Sigmoid colon (tissue), 7 donors: ENCODE results near the gene CMTM7. TPM values are rescaled to one million over a fixed set of nuclear protein-coding genes. Genes with fewer than 3 reads are reported as not detected.
"Not testable (repeated sequence)": the region's sequence is repeated elsewhere in the genome, so short reads cannot be mapped to it uniquely, and the experiment has no call there.

Experiments used
- DNase-seq: peaks from one replicate; pipeline ENCODE4 v3.0.0-alpha.2; 2019
- H3K27ac ChIP-seq, 4 donors: fragments of 200-600 bp; sonication (generic); one replicate each; pipeline ENCODE4 v1.5.1; 2016 to 2019; ENCODE audit warnings: mild to moderate bottlenecking in 1 of 4
- H3K27me3 ChIP-seq, 3 donors: fragments of 200-600 bp; sonication (generic); one replicate each; pipeline ENCODE4 v1.5.1; 2019; ENCODE audit warnings: mild to moderate bottlenecking in 1 of 3
- H3K36me3 ChIP-seq, 4 donors: fragments of 200-600 bp; sonication (generic); one replicate each; pipeline ENCODE4 v1.5.1; 2016 to 2019
- H3K4me1 ChIP-seq, 4 donors: fragments of 200-600 bp; sonication (generic); one replicate each; pipeline ENCODE4 v1.5.1; 2017 to 2019
- H3K4me3 ChIP-seq, 4 donors: fragments of 200-600 bp; sonication (generic); one replicate each; pipeline ENCODE4 v1.5.1; 2017 to 2019; ENCODE audit warnings: mild to moderate bottlenecking in 2 of 4, moderate library complexity in 1 of 4
- H3K9me3 ChIP-seq, 4 donors: fragments of 200-600 bp in 3 of 4; sonication (generic) in 3 of 4; one replicate each; pipeline versions ENCODE4 v1.5.1 to v1.6.1; 2013 to 2019
- CTCF ChIP-seq, 4 experiments: fragments of 450-650 bp in 3 of 4; fragments of 200-600 bp in 1 of 4; IDR thresholded peaks; one replicate each; pipeline ENCODE4 v1.5.1; 2016 to 2019; ENCODE audit warnings: antibody characterized with exemption in 4 of 4, mild to moderate bottlenecking in 3 of 4, moderate library complexity in 2 of 4
- EP300 ChIP-seq, 4 donors: sonication (generic); formaldehyde crosslinking; IDR thresholded peaks; one replicate each; pipeline ENCODE4 v1.6.1; 2017; ENCODE audit warnings: antibody characterized with exemption in 4 of 4
- POLR2A ChIP-seq, 2 donors: fragments of 450-650 bp; IDR thresholded peaks; one replicate each; pipeline ENCODE4 v1.6.1; 2016; ENCODE audit warnings: antibody characterized with exemption in 2 of 2, mild to moderate bottlenecking in 2 of 2, moderate library complexity in 2 of 2
- POLR2AphosphoS5 ChIP-seq, 4 donors: sonication (generic); formaldehyde crosslinking; IDR thresholded peaks; one replicate each; pipeline ENCODE4 v1.6.1; 2017; ENCODE audit warnings: antibody characterized with exemption in 4 of 4
- WGBS, 2 donors: extraction: QIAGEN DNeasy Blood & Tissue Kit; methylation state at CpG; one replicate each; pipeline ENCODE4 v1.1.7; 2013; 5-methylcytosine and 5-hydroxymethylcytosine counted together
- intact Hi-C: fragments of 100-400 bp; cut with DNase I; formaldehyde crosslinking; loops from one replicate; pipeline ENCODE4 v1.15.1; 2023
- polyA plus RNA-seq, 3 donors: library from polyadenylated mRNA; stranded (reverse); fragments of 200-250 nt; gene quantifications; one replicate each; pipeline ENCODE4 v1.2.3, GENCODE V29; 2013
- total RNA-seq, 4 donors: library from RNA; depleted of rRNA; stranded (reverse); fragments of >200 nt; gene quantifications; one replicate each; pipeline ENCODE4 v1.1.0, GENCODE V29; 2016
- donor health status: healthy with polysubstance abuse.
- donor health status: Bipolar disorder and iron deficiency.
- donor health status: healthy.

CMTM7 gene
- total and polyA plus RNA-seq, 7 donors: 3.6 to 13.3 (median 7.2) TPM

GRCh38 chr3:32467333-32468070 is 75.8 kb downstream of the CMTM7 start:
- H3K9me3 ChIP-seq: no peaks in the 10 kb centered on the region
- DNase-seq: peak; percentile 79
- intact Hi-C loops: loop anchor here (1.0 to 5.0 kb wide), 3 partner anchors 75 to 170 kb away; partner anchors contain the start of gene CMTM7
- H3K27me3 ChIP-seq: no peaks in the 10 kb centered on the region
- H3K27ac ChIP-seq: no peak overlapping the region
- H3K4me1 ChIP-seq: peaks cover 0 to 24% (median 13%) of the 10 kb centered on the region in 4 donors
- peak overlapping the region; percentile 23 to 47 (median 42) for H3K4me3 ChIP-seq
- TF ChIP-seq POLR2AphosphoS5 (IDR thresholded peaks at IDR 0.05): peak in 1 of 4 donors; percentile 15
- no peak for TF ChIP-seq EP300 (IDR thresholded peaks at IDR 0.05)
- peak; percentile 76 to 100 (median 90) for TF ChIP-seq CTCF (IDR thresholded peaks at IDR 0.05)
- H3K36me3 ChIP-seq: no peaks in the 10 kb centered on the region
- 29 to 32% methylated on average over 41 of the region's 41 CpGs for WGBS, 2 donors

GRCh38 chr3:32469151-32469874 is 77.7 kb downstream of the CMTM7 start:
- no peak for DNase-seq
- Histone ChIP-seq H3K4me1 (peaks cover 0 to 24% (median 13%) of the 10 kb centered on the region in 4 donors), H3K9me3 (no peaks in the 10 kb centered on the region), H3K36me3 (no peaks in the 10 kb centered on the region), H3K27me3 (no peaks in the 10 kb centered on the region), H3K4me3 (no peak overlapping the region), H3K27ac (no peak overlapping the region)
- 78 to 82% methylated on average over 7 of the region's 7 CpGs for WGBS, 2 donors
- intact Hi-C loops: loop anchor here (5.0 kb wide), 1 partner anchor 77 kb away; the partner anchor contains the start of gene CMTM7
- no peak for TF ChIP-seq POLR2A (IDR thresholded peaks at IDR 0.05)

- Histone ChIP-seq H3K36me3 (no peaks in the 10 kb centered on the region), H3K27me3 (no peaks in the 10 kb centered on the region), H3K4me3 (no peak overlapping the region), H3K9me3 (no peaks in the 10 kb centered on the region), H3K27ac (peak overlapping the region in 1 of 4 donors; percentile 29), H3K4me1 (peaks cover 0 to 24% (median 13%) of the 10 kb centered on the region in 4 donors)
- intact Hi-C loops: no loop called here
- DNase-seq: no peak
- WGBS, 2 donors: 67 to 88% methylated on average over 5 of the region's 5 CpGs
- TF ChIP-seq EP300 (IDR thresholded peaks at IDR 0.05) (no peak), POLR2AphosphoS5 (IDR thresholded peaks at IDR 0.05) (no peak), POLR2A (IDR thresholded peaks at IDR 0.05) (no peak), CTCF (IDR thresholded peaks at IDR 0.05) (no peak)
These were observed 78.7 kb downstream of the CMTM7 start for GRCh38 chr3:32470362-32470761.

- Histone ChIP-seq H3K4me3 (no peak overlapping the region), H3K36me3 (no peaks in the 10 kb centered on the region), H3K27me3 (no peaks in the 10 kb centered on the region), H3K4me1 (peaks cover 0 to 24% (median 13%) of the 10 kb centered on the region in 4 donors), H3K27ac (no peak overlapping the region), H3K9me3 (no peaks in the 10 kb centered on the region)
- intact Hi-C loops: no loop called here
- 73 to 81% methylated on average over 3 of the region's 3 CpGs for WGBS, 2 donors
- no peak for DNase-seq
- TF ChIP-seq POLR2AphosphoS5 (IDR thresholded peaks at IDR 0.05): no peak
These were observed 79.6 kb downstream of the CMTM7 start for GRCh38 chr3:32471246-32471645.

- H3K27me3 ChIP-seq, intact Hi-C loops, H3K27ac ChIP-seq, H3K36me3 ChIP-seq, H3K9me3 ChIP-seq, H3K4me3 ChIP-seq, DNase-seq: not testable (repeated sequence)
- peaks cover 0 to 24% (median 13%) of the 10 kb centered on the region in 4 donors for H3K4me1 ChIP-seq
- 93 to 94% methylated on average over 12 of the region's 12 CpGs for WGBS, 2 donors
These were observed 80.5 kb downstream of the CMTM7 start for GRCh38 chr3:32472151-32472550.

GRCh38 chr3:32474201-32474600 is 82.5 kb downstream of the CMTM7 start:
- no peak for DNase-seq
- Histone ChIP-seq H3K4me3 (no peak overlapping the region), H3K9me3 (no peaks in the 10 kb centered on the region), H3K36me3 (no peaks in the 10 kb centered on the region), H3K27me3 (no peaks in the 10 kb centered on the region), H3K4me1 (peaks cover 0 to 14% (median 10%) of the 10 kb centered on the region in 4 donors), H3K27ac (no peak overlapping the region)
- WGBS, 2 donors: 90 to 97% methylated on average over 2 of the region's 2 CpGs
- intact Hi-C loops: no loop called here
- TF ChIP-seq POLR2A (IDR thresholded peaks at IDR 0.05) (no peak), CTCF (IDR thresholded peaks at IDR 0.05) (no peak), POLR2AphosphoS5 (IDR thresholded peaks at IDR 0.05) (no peak), EP300 (IDR thresholded peaks at IDR 0.05) (no peak)
